DMS79 treated with DMSO at 0.1 percent for 48 hours (cell line): ENCODE results near the gene MAST1.
"Not testable (repeated sequence)": the region's sequence is repeated elsewhere in the genome, so short reads cannot be mapped to it uniquely, and the experiment has no call there.

Experiments
- DNase-seq: peaks from one replicate; lab custom pipeline; 2025; lab: John Stamatoyannopoulos, UW

The MAST1 gene

DNA sequence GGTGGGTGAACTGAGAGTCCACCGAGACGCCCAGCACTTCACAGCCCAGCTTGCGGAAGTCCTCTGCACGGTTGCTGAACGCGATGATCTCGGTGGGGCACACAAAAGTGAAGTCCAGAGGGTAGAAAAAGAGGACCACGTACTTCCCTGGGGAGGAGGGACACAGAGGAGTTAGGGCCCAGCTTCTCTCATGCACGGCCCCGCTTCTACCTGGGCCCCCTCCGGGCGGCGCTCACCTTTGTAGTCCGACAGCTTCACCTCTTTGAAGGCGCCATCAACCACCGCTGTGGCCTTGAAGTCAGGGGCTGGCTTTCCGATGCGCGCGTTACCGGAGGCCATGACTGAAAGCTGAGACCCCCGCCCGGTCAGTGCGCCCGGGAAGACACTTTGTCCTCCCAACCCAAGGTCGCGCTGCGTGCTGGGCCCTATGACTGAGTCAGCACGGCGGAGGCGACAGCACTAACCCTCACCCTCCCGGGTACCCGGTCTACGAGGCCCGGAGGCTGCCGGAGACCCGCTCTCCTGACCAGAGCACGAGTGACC, 37.3 kb upstream of the MAST1 start:
- DNase-seq = peak; percentile 8

DNA sequence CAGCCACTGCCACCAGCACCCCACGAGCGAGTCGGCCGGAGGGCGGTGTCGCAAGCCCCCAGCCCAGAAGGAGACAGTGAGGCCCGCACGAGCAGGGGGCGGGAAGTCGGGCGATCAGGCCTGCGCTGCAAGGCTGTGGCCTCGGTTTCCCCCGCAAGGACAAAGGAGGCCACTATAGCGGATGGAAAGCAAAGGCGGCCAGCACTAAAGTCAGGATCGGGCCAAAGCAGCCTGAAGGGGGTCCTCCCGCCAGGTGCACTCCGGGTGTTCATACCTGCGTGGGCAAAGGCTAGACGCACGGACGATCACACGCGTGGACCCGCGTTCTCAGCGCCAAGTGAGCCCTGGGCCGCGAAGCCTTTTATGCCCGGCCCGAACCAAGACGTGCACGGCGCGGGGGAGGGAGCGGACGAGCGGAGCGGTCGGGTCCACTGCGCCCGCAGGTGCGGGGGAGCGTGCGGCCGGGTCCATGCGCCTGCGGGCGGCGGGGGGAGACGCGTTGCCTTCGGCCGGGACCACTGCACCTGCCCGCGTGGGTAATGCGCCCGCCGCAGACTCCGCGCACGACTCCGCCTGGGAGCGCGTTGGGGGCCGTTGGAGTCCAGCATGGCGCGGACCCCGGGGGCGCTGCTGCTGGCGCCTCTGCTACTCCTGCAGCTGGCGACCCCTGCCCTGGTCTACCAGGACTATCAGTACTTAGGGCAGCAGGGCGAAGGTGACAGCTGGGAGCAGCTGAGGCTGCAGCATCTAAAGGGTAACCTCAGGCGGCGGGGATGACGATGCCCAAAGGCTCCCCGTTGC, 36.6 kb upstream of the MAST1 start, which contains the start of the genes PRDX2 and THSD8:
Gene PRDX2 (minus strand): TSS at position 335 of the 801 bp plus-strand sequence. CDS start 539 bp downstream, outside the sequence.
Gene THSD8 (plus strand): TSS at position 604 of the 801 bp plus-strand sequence. CDS start 3 bp downstream, at position 607.
- peak; percentile 85 for DNase-seq

DNA sequence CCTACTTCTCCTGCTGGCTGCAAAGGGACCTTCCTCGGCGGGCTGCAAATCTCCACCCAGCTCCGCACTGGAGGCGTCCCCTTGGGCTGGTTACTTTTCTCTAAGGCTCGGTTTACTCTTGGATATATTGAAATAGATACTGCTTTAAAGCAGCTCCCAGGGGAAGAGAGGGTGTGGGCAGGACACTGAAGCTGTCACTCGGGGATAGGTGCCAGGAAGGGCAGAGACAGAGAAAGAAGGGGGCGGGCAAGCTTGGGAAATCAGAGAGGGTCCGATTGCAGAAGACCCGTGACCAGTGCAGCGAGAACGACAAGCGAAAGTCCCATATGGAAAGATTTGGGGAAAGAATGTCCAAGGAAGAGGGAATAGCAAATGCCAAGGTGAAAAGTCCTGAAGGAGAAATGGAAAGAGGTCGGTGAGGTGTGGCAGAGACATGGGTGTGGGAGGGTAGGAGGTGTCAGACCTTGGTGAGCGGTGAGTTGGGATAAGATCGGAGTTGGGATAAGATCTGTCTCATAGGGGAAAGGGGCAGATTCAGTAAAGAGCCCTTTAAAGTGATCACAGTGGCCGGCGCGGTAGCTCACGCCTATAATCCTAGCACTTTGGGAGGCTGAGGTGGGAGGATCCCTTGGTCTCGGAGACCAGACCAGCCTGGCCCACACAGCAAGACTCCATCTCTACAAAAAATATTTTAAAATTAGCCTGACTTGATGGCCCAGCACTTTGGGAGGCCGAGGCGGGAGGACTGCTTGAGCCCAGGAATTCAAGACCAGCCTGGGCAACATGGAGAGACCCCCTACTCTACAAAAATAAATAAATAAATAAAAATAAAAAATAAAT, 35.8 kb upstream of the MAST1 start:
- DNase-seq = no peak

- DNase-seq = no peak
Measured at GRCh38 chr19:12804051-12804450, 34.3 kb upstream of the MAST1 start.

DNA sequence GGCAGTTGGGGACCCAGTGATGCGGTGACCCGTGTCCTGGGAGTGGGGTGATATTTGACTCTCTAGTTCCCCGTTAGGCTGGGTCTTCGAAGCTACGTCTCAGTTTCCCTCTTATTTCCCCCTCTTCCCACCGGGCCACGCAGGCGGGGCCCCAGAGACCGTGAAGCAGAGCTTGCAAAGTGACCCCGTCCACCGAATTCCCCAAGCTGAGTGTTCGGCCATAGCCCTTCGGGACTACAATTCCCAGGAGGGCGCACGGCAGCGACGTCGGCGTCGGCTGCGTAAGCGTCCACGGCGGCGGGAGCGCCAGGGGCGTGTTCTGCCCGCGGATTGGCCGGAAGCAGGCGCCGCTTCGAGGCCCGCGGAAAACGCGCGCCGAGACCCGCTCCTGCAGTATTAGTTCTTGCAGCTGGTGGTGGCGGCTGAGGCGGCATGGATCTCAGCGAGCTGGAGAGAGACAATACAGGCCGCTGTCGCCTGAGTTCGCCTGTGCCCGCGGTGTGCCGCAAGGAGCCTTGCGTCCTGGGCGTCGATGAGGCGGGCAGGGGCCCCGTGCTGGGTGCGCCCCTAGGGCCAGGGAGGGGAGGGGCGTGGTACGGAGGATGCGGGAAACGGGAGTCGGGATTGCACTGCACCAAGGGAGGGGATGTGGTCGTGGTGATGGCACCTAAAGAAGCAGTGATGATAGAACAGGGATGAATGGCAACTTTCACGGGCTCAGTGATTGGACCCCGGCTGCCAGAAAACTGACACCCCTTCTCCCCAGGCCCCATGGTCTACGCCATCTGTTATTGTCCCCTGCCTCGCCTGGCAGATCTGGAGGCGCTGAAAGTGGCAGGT, 31.9 kb upstream of the MAST1 start, which contains the start of gene RNASEH2A:
Gene RNASEH2A (plus strand): TSS at position 343 of the 840 bp plus-strand sequence. CDS start 90 bp downstream, at position 433.
- peak; percentile 90 for DNase-seq

- DNase-seq = no peak
Measured at GRCh38 chr19:12815088-12815487, 23.2 kb upstream of the MAST1 start.

DNA sequence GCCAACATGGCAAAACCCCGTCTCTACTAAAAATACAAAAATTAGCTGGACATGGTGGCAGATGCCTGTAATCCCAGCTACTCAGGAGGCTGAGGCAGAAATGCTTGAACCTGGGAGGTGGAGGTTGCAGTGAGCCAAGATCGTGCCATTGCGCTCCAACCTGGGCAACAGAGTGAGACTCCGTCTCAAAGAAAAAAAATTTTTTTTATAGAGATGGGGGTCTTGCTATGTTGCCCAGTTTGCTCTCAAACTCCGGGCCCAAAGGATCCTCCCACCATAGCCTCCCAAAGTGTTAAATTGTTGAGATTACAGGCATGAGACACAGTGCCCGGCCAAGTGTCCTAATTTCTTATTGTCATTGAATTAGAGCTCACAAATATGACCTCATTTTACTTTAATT, 21.1 kb upstream of the MAST1 start:
- not testable (repeated sequence) for DNase-seq

- DNase-seq = not testable (repeated sequence)
Measured at GRCh38 chr19:12817810-12818209, 20.5 kb upstream of the MAST1 start.

DNA sequence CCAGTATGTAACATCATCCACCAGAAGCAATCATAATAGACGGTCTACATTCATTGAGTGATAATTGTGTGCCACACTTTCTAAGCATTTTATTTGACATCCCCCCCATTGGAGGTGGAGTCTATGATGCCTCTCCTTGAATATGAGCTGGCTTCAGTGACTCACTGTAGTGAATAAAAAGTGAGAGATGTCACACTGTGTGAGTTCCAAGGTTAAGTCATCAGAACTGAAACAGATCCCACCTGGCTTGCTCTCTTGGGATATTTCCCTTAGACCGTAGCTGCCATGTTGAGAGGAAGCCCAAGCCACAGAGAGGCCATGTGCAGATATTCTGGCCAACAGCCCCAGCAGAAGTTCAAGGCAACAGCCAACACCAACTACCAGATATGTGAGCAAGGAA, 16.6 kb upstream of the MAST1 start:
- DNase-seq = no peak

GRCh38 chr19:12825254-12826131, 12.8 kb upstream of the MAST1 start:
- no peak for DNase-seq

DNA sequence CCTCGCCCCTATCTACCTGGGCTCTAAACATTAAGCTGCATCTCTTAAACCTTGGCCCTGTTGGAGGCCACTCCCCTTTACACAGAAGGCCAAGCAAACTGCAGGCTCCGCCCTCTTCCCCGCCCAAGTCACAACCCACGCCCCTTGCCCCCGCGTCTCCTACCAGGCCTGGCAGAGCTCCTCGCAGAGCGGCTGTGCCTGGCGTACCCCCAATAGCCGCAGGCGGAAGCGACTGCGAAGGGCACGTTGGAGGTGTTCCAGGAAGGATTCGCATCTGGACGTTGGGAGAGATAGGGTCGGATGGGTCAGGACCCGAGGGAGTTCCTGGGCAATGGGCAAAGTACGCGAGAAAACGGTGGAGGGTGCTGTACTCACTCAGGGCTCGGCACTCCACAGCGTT, 9.8 kb upstream of the MAST1 start:
- peak; percentile 83 for DNase-seq

DNA sequence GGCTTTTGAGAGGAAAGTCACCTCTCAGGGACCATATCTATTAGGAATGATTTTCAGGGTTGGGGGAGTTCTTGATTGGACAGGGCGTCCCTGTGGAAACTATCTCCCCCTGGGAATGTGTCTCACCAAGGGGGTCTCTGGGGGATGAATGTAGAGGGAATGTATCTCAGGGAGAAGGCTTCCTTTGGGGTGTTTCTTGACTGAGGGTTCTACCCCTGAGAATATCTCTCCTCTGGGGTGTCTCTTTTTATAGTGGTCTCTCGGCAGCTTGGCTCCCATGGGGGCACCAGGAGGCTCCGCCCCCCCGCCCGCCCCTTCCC, 4.9 kb upstream of the MAST1 start:
- peak; percentile 60 for DNase-seq

- no peak for DNase-seq
Measured at GRCh38 chr19:12833738-12834565, 4.4 kb upstream of the MAST1 start.

GRCh38 chr19:12834566-12834943, 3.8 kb upstream of the MAST1 start, which contains the start of gene RTBDN:
RTBDN (minus strand) TSS chr19:12834579; CDS start chr19:12829979, 4,600 bp downstream.
- DNase-seq = peak; percentile 27

DNA sequence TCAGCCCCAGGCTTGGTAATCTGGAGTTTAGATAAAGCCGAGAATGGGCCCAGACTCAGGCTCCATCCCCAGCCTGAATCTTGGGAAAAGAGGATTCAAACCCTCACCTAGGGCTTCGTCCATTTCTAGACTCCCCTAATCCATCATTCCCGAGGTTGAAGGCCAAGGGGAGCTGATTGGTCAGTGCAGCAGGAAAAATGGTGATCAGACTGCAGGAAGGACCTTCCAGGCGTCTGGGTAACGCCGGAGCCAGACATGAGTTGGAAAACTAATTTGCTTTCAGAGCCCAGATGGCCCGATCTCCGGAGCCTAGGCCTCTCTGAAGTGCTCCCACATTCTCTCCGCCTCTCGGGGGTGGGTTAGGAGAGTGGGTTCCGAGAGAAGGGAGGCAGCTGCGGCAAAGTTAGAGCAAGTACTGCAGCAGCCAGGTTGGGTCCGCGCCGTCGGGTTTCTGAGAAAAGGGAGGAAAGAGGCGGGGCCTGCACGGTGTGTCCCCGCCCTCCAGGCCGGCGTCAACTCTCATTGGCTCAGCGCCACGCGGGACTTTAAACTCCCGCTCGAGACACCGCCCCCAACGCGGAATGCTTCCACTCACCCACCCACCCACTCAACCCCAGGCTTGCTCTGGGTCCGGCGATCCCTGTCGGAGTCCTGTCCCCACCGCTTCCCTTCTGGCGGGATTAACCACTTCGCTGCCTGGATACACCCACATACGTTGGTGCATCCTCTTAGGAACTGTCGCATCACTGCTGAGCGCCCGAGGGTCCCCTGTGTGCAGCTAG, 3.1 kb upstream of the MAST1 start:
- no peak for DNase-seq

DNA sequence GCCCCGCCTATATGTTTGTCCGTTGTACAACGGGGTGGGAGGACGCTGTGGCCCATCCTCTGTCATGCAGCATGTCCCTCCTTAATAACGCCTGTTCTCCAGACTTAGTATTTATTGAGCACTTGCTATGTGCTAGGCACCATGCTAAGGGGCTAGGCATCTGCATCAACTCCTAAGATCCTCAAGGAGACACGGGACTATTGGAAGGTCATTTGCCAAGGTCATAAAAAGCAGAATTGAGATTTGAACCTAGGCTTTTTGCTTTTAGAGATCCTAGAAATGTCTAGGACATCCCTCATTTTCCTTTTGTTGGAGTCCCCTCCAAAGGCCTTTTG, 1.8 kb upstream of the MAST1 start:
- no peak for DNase-seq

DNA sequence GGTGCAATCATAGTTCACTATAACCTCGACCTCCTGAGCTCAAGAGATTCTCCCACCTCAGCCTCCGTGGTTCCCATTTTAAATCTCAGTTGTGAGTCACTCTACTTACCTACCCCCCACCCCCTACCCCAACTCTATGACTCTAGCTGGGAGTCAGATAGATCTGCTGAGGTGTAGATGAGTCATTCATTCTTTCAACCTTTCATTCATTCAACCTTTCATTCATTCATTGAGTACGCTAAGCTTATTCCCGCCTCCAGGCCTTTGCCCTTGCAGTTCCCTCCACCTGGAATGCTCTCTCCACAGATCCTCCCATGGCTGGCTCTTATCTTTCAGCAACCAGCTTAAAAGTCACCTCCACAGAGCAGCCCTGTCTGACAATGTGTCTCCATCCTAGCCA, 1.1 kb upstream of the MAST1 start:
- no peak for DNase-seq

DNA sequence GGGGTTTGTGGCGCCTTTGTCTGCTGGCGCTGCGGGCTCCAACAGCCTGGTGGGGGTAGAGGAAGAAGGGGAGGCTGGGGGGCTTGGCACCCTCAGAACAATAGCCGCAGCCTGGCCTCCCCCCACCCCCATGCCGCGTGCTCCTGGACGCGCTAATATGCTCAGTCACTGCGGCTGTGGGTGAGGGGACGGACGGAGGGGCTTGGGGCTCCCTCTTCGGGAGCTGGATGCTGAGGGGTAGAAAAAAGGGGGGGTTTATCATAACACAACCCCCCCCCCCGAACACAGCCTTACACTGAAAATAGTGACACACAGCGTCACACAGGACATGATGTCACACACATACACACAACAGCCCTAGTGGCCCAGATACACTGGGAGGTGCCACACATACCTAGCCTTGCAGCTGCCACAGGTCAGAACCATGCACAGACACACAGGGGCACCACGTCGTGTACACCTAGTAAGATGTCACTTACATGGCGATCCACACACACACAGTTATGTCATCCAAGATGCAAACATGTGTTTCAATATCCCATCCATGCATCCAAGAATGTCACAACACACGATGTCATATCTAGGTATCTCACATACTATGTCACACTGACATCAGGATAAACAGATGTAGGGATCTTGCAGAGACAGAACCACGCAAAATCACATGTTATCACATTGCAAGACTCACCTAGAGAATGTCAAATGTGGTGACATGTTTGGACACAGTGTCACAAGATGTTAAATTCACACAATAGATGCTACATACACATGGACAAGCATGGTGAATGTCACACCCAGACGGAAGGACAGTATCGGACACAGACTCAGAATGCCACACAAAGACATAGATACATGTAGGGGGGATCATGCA, 806 bp downstream of the MAST1 start:
- no peak for DNase-seq
